ENCODE results near the gene PHAF1.

The PHAF1 gene

DNA sequence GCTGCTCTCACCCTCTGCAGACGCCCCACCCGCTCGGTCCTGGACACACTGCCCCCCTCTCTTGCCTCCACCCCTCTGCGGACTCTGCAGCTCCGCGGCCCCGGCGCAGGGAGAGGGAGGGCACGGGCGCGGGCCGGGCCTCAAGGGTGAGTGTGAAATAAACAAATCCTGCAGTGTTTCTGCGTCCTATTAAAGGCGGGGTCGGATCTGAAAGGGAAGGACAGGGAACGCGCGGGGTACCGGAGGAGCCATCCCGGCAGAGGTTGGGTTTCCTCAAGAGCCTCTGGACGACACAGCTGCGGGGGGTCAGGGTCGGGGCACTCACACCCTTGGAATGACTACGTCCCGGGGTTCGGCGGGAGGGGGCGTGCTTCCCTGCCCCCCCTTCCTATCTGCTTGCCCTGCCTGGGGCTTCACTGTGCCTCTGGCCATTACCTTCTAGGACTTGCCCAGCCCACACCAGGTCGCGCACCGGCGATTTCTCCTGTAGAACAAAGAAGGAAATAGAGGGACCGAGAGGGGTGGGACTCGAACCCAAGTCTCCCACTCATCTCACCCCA is 54.3 kb downstream of the PHAF1 start:
- DNase-seq (ENCODE audit: low read depth) = no peak

DNA sequence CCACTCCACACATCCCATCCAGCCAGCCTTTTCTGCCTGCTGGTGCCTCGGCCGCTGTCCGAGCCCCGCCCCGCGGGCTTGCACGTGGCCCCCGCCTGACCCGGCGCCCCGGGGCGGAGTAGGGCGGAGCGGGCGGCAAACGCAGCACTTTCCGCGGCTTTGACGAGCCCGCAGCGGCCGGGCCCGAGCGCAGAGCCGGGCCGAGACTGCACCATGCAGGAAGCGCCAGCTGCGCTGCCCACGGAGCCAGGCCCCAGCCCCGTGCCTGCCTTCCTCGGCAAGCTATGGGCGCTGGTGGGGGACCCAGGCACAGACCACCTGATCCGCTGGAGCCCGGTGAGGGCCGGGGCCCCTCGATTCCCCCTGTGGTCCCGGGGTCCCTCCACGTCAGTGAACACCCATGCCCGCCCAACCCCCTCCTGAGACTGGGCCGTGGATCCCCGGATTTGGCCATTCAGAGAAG is 54.9 kb downstream of the PHAF1 start, which contains the start of gene HSF4:
Gene HSF4 (plus strand): TSS at position 147 of the 463 bp plus-strand sequence. CDS start 67 bp downstream, at position 214.
- no peak for DNase-seq (ENCODE audit: low read depth)

DNA sequence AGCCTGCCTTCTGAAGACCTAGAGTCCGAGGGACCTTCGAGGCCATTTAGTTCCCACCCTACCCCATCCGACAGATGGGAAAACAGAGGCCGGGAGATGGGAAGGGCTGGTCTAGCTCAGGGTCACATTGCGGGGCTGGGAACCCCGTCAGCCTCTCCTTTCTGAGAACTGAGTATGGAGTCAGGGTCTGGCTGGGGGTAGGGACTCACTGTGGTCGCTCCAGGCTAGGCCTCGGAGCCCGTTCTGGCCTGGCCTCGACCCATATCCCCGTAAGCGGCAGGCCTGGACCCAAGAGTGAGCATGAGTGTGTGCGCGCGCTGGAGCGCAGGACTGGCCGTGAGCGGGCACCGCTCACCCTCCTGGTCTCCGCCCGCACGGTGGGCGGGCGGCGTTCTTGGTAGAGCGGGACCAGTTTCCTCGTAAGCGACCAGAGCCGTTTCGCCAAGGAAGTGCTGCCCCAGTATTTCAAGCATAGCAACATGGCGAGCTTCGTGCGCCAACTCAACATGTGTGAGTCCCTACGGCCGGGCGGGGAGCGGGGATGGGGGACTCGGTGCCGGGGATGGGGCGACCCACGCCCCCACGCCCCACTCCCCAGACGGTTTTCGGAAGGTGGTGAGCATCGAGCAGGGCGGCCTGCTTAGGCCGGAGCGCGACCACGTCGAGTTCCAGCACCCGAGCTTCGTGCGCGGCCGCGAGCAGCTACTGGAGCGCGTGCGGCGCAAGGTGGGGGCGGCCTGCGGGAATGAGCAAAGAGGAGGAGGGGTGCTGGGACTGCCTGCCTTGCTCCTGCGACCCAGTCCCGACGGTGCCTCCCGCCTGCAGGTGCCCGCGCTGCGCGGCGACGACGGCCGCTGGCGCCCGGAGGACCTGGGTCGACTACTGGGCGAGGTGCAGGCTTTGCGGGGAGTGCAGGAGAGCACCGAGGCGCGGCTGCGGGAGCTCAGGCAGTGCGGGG is 55.7 kb downstream of the PHAF1 start:
- no peak for DNase-seq (ENCODE audit: low read depth)

DNA sequence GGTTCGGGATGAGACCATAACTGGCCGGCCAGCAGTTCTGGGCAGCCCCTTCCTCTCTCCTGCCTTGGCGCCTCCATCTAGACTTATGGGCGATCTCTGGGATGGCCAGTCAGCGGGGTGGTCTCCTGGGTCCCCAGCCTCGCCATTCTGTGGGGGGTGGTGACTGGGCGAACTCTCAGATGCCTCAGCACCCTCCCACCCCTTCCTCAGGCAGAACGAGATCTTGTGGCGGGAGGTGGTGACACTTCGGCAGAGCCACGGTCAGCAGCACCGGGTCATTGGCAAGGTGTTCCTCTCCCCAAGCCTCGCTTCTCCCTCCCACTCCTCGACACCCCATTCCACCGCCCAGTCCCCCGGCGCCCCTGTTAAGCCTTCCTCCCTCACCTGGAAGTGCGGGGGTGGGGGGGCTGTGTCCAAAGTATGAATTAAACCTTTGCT is 56.4 kb downstream of the PHAF1 start:
- DNase-seq (ENCODE audit: low read depth) = no peak

DNA sequence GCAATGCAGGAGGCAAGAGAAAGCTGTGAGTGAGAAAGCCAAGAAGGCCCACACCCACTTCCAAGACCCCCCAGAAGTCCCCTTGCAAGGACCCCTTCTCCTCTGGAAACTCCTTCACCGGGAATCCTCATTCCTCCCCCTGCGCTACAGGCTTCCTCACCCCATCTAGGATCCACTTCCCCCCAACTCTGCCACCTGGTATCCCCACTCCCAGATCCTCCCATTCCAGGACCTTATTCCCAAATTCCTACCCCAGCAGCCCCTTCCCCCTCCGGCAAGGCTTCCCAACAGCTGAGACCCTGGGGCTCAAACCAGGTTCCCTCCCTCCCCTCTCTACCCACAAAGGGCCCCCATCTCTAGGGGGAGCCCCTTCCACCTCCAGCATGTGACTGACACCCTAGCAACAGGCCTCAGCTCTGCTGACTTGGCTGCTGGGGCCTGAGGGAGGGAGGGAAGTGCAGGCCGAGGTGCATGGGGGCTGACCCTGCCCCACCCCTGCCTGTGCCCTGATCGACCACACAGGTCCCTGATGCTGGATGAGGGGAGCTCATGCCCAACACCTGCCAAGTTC is 56.9 kb downstream of the PHAF1 start:
- DNase-seq (ENCODE audit: low read depth) = no peak

DNA sequence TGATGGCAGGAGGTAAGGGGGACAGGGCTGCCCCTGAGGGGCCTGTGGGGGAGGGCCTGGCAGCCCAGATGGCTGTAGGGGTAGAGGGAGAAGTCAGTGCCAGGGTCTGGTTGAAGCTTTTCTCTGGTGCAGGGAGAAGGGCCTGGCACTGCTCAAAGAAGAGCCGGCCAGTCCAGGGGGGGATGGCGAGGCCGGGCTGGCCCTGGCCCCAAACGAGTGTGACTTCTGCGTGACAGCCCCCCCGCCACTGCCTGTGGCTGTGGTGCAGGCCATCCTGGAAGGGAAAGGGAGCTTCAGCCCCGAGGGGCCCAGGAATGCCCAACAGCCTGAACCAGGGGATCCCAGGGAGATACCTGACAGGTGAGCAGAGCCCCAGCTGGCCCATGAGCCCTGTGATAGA is 57.8 kb downstream of the PHAF1 start:
- DNase-seq (ENCODE audit: low read depth) = no peak

DNA sequence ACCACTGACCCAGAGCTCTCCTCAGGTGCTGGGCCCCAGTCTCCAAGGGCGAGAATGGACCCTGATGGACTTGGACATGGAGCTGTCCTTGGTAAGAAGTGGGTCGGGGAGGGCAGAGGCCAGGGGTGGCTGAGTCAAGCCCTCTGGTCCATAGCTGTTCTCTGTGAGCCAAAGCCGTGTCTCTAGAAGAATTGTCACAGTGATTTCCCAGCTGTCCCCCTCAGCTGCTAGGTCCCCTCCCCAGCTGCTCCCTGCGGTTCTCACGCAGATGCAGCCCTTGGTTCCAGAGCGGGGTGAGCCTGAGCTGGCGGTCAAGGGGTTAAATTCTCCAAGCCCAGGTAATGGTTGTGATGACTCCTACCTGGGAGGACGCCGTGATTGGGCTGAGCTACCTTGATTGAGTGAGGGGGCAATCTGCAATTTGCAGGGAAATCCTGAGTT is 59.3 kb downstream of the PHAF1 start:
- DNase-seq (ENCODE audit: low read depth) = no peak

DNA sequence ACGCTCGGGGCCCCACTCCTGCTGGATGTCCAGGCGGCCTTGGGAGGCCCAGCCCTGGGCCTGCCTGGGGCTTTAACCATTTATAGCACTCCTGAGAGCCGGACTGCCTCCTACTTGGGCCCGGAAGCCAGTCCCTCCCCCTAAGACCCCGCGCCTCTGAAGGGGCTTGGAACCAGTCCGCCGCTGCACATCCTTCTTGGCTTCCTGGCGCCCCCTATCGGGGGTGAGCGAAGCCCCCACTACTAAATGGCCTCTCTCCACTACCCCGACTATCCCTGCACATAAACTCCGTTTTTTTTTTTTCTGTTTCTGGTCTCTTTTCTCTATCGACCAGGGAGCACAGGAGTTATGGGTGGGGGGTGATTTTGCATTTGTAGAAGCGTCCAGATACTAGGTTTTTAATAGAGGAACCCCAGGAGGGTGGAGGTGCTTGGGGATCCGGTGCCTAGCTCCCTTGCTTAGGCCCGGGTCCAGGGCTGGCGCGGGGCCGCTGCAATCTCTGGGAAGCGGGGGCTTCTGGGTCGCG is 60.0 kb downstream of the PHAF1 start:
- no peak for DNase-seq (ENCODE audit: low read depth)

DNA sequence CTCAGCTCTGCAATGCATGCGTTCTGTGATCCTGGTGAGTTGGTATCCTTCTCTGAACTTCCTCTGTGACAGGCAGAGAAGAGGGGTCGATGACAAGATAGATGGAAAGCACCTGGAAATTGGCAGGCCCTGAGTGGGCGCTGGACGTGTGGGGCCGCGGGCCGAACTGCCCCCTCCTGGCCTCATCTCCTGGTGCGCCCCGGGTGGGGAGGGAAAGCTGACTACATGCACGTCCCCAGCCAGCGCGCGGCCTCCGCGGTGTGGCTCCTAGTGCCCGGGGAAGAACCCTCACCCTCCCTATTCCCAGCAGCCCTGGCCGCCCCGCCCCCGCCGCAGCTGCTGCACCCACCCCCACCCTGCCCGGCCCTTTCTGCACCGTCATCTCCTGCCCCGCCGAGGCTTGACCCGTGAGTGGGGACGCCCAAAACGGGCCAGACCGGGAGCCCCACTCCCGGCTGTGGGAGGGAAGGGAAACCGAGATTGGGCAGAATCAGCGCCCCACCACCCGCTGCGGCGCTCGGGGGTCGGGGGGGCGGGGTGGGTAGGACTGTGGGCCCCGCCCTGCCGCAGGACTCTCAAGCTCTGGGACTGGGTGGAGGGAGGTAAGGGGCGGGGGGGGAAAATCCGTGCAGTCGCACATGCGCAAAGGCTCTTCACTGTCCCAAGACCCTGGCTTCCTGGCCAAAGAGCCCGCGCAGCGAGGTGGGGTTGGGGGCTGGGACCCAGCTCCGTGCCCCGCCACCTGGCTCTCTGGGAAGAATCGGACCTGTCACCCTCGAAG is 60.6 kb downstream of the PHAF1 start, which contains the start of gene NOL3:
Gene NOL3 (plus strand): TSS at position 371 of the 781 bp plus-strand sequence.
- no peak for DNase-seq (ENCODE audit: low read depth)

DNA sequence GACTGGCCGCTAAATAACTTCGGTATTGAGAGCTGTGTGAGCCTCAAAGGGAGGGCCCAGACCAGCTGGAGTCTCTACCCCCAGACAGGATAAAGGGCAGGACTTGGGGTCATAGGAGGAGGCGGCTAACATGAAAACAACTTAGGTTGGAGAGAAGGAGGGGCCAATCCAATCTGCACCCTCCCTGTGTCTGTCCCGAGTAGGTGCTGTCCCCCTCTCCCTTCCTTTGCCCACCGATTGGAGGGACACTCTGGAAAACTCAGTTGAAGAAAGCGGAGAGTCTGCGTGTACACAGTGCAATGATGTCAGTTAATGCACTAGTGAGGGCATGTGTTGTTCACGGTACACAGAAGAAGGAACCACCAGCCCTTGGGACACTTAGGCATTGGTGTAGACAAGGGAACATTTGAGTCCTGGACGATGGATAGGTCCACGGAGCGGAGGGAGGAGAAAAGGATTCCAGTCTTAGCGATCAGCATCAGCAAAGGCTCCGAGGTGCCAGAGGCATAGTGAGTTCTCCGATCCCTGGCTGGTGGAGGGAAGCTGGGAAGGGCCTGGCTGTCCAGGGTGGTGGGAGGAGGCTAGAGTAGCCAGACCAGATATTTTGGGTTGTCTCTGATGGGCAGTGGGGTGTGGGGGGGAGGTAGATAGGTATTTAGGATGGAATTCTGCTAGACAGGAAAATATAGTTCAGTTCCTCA is 61.4 kb downstream of the PHAF1 start:
- DNase-seq (ENCODE audit: low read depth) = no peak

DNA sequence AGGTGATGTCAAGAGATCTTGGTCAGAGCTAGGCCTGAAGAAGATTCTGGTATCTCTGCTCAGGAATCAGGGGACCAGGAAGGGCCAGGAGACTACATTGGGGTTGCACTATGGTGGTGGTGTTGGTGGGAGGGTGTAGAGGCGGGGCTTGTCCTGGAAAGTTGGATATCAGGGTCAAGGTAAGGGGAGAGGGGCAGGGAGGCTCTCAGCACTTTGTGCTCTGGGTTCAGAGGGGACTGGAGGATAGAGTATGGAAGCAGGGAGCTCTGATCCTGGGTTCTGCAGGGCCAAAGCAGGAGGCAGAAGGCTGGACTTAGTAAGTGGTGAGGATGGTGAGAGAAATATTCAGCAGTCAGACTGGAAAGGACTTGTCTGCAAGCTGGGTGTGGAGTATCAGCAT is 63.6 kb downstream of the PHAF1 start:
- no peak for DNase-seq (ENCODE audit: low read depth)

DNA sequence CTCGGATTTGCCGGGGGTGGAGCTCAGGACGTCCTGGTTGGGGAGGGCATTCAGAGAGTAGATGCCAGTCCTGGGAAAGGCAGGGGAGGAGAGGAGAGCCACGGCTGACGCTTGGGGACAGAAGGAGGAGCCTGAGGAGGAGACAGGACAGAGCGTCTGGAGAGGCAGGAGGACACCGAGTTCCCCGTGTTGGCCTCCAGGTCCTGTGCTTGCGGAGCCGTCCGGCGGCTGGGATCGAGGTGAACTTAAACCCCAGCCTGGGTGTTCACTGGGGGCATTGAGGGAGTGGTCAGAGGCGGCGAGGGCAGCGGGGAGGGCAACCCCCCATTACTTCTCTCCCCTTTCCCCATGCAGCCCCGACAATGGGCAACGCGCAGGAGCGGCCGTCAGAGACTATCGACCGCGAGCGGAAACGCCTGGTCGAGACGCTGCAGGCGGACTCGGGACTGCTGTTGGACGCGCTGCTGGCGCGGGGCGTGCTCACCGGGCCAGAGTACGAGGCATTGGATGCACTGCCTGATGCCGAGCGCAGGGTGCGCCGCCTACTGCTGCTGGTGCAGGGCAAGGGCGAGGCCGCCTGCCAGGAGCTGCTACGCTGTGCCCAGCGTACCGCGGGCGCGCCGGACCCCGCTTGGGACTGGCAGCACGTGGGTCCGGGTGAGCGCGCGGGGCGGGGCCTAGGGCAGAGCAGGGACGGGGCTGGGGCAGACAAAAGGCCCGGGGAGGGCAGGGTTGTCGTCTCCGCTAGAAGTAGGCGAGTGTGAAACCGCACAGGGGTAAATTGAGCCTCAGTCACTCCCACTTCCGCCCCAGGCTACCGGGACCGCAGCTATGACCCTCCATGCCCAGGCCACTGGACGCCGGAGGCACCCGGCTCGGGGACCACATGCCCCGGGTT is 64.3 kb downstream of the PHAF1 start:
- peak; percentile 37 for DNase-seq (ENCODE audit: low read depth)

DNA sequence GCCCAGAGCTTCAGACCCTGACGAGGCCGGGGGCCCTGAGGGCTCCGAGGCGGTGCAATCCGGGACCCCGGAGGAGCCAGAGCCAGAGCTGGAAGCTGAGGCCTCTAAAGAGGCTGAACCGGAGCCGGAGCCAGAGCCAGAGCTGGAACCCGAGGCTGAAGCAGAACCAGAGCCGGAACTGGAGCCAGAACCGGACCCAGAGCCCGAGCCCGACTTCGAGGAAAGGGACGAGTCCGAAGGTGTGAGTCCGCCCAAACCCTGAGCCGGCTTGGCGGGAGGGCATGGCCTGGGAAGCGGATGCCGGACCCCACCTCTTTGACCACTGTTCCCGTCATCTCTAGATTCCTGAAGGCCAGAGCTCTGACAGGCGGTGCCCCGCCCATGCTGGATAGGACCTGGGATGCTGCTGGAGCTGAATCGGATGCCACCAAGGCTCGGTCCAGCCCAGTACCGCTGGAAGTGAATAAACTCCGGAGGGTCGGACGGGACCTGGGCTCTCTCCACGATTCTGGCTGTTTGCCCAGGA is 65.0 kb downstream of the PHAF1 start:
- DNase-seq (ENCODE audit: low read depth) = no peak

DNA sequence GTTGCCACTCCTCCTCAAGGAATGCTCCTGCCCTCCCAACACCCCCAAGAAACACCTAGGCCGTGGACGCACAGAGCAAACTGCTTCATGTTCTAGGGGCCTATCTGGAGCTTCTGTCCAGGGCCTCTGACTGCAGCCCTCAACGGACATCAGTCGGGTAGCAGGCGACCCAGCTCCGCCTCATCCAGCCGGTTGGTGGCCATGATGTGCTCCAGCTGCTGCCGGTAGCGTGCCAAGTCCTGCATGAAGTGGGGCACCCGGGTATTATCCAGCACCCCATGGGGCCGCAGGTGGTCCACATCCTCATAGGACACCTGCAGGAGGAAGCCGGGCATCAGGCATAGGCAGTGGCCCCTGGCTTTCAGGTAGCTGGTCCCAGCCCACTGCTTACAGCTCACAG is 66.9 kb downstream of the PHAF1 start:
- DNase-seq (ENCODE audit: low read depth) = no peak

DNA sequence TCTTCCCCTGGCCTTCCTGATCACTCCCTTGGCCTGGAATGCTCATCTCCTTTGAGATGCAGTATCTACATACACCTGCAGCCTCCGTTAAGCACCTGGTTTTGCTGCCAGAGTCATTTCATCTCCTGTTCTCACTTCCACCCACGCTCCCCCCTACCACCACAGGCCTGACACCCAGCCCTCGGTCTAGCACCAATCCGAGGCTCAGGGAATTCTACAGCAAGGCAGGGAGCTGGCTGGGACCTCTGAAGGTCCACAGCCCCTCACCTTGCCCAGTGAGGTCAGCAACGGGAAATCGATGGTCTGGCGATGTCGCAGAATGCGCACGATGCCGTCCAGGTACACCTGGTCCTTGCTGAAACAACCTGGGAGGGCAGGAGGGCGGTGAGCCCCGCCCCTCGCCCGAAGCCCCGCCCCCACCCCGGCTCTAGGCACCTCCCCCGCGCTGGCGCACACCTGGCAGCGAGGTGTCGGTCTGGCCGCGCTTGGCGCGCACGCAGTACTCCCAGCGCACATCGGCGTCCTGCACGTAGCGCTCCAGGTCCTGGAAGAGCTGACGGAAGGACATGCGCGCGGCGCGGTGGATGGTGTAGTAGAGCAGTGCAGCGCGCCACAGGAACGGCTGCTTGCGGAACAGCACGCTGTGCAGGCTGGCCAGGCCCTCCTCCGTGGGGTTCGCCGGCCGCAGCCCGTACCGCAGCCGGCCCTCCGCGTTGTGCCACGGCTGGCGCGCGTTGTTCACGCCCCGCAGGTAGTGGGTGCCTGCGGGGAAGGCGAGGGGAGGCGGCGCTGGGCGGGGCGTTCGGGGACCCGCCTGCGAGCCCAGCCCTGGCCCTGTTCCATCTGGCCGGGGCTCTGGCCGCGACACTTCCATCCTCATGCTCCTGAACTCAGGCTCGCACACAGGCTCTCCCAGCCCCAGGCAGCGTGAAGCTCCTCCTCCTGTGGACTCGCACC is 68.3 kb downstream of the PHAF1 start:
- DNase-seq (ENCODE audit: low read depth) = no peak

DNA sequence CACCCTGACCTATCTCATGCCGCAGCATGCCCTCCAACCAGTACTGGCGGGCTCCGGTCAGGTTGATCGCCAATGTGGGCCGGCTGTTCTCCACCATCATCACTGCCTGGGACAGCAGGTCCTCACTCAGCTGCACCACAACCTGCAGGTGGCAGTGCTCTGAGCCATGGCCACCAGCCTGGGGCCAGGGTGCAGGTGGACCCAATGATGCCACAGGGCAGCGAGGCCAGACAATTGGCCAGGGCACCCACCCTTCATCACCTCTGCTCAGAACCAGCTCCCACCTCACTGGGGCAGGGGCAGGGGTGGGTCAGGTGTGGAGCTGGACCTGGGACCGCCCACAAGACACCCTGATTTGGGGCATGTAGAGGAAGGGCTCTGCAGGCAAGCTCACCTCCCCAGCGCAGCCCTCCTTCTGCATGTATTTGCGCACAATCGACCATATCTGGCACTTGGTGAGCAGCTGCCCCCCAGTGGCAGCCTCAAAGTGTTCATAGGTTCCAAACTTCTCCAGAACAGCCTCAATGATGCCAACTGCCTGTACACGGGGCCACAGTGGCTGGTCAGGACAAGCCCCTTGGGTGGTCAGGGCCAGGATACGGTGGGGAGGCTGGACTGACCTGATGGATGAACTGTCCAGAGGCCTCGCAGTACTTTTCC is 69.8 kb downstream of the PHAF1 start:
- DNase-seq (ENCODE audit: low read depth) = no peak

DNA sequence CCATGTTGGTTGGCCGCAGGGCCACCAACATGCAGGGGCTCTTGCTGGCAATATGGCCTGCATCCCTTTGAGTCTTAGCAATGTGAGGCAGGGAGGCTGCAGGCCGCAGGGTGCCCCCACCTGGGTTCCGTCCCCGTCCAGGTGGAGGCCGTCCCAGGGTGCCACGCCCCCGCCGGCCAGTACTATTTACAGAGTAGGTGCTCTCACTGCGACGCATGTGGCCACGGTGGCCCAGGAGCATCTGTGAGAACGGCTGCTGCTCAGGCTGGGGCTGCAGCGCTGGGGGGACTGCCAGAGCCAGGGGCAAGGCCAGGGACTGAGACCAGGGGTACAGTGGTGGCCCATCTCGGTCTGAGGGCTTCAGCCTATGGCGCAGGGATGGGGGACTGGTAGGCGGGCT is 70.4 kb downstream of the PHAF1 start:
- no peak for DNase-seq (ENCODE audit: low read depth)

DNA sequence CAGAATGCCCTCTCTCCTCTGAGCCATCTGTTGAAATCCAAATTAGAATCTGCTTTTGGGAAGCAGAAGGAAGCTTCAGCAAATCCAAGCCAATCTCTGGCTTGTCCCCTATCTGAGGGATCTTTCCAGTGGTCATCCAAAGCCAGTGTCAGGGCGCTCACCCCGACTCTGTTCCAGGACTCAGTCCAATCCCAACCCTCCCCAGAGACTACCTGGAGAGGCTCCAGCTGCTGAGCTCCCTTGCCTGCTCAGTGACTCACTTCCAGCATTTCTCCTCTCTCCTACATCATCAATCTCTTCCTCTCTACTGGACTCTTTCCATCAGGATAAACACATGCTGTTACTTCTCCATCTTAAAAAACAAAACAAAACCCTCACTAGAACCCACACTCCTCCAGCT is 71.6 kb downstream of the PHAF1 start:
- peak; percentile 77 for DNase-seq (ENCODE audit: low read depth)

All from GM04503 (cell line).